Stimulated activated CD4-positive, alpha-beta T cell treated with anti-CD3 and anti-CD28 coated beads, Interleukin-4, amount 100 ng/mL, for 48 hours (primary cell): ENCODE data around the gene NGFR.

ENCODE experiments used
- DNase-seq, 2 donors: peaks; one replicate each; pipeline ENCODE4 v3.0.0-alpha.2; 2020; ENCODE audit warnings: low read depth in 2 of 2

Gene NGFR, protein sequence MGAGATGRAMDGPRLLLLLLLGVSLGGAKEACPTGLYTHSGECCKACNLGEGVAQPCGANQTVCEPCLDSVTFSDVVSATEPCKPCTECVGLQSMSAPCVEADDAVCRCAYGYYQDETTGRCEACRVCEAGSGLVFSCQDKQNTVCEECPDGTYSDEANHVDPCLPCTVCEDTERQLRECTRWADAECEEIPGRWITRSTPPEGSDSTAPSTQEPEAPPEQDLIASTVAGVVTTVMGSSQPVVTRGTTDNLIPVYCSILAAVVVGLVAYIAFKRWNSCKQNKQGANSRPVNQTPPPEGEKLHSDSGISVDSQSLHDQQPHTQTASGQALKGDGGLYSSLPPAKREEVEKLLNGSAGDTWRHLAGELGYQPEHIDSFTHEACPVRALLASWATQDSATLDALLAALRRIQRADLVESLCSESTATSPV

DNA sequence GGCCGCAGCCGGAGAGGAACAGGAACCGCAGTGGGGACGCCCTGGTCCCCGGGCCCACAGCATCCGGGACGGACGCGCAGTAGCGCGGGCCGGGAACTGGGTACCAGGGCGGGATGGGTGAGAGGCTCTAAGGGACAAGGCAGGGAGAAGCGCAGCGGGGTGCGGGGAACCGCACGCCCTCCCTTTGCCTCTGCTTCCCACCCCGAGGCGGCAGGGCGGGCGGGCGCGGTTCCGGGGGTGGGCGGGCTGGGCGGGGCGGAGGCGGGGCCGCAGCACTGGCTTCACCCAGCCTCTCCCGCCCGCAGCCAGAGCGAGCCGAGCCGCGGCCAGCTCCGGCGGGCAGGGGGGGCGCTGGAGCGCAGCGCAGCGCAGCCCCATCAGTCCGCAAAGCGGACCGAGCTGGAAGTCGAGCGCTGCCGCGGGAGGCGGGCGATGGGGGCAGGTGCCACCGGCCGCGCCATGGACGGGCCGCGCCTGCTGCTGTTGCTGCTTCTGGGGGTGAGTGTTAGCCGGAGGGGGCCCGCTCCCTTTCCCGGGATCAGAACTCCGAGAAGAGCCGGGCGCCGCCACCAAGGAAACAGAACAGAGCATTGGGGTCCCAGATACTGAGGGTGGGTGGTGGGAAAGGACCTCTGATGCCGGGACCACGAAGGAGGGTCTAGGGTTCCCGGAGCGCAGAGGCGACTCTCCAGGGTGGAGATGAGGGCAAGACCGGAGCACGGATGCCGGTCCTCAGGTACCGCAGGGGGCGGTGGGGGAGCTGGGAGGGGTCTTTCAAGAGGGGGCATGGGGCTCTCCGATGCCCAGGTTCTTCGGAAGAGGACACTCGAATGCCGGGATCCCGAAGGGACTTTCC lies at the start of gene NGFR:
TSS of gene NGFR (plus strand) at position 308 of the 856 bp plus-strand sequence. CDS start at position 433, 125 bp downstream.
- DNase-seq: peak in 1 of 2 donors; percentile 40

DNA sequence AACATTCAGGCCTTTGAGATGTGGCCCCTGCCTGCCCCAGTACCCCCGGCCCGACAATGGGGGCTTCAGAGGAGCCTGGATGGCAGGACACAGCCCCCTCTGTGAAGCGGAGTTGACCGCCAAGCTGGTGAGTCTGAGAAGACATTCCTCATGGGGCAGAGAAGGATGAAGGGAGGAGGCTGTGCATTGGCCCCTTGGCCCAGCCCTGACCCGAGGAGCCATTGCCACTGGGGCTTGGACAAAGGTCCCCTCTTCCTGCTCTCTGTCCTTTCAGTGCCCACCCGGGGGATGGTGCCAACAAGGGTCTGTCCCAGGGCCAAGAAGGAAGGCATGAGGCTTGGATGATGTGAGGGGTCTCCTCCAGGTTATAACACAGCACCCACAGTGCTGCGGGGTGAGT lies 49.5 kb upstream of the NGFR start:
- no peak for DNase-seq

GRCh38 chr17:49447628-49448302 lies 47.3 kb upstream of the NGFR start:
- no peak for DNase-seq

GRCh38 chr17:49450181-49450580 lies 44.9 kb upstream of the NGFR start:
- no peak for DNase-seq

GRCh38 chr17:49450735-49451134 lies 44.4 kb upstream of the NGFR start:
- no peak for DNase-seq

DNA sequence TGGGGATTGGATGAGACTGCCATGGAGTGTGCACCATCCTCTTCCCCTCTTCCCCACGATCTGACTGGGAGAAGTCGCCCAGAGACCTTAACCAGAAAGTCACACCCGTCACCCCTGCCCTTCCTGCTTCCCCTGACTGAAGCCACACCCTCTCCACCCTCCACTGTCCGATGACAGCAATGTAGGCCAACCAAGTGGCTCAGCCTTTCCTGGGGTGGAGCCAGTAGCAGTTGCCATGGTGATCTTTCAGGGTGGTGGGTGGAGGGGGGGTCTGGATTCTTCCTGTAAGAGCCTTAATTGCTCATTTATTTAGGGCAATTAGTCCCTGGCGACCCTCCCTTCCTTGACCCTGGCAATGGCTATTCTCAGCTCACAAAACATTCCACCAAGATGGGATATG lies 42.9 kb upstream of the NGFR start:
- DNase-seq: no peak

DNA sequence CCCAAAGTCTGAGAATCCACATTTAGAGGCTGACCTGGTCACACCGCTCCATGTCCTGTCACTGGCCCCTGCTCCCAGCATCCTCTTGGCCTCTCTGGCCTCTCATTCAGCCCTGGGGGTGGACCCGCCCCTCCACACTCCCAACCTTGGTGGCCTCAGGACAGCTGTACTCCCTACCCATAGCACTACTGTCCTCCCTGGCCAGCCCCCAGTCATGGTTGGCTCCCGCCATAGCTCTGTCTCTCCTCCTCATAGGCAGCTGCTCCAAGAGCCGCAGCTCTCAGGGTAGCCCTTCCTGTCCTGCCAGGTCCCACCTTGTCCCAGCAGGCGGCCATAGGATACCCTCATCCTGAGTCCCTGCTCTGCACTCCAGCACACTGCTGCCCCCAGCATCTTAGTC lies 42.4 kb upstream of the NGFR start:
- no peak for DNase-seq

GRCh38 chr17:49454050-49454449 lies 41.0 kb upstream of the NGFR start:
- DNase-seq: no peak

DNA sequence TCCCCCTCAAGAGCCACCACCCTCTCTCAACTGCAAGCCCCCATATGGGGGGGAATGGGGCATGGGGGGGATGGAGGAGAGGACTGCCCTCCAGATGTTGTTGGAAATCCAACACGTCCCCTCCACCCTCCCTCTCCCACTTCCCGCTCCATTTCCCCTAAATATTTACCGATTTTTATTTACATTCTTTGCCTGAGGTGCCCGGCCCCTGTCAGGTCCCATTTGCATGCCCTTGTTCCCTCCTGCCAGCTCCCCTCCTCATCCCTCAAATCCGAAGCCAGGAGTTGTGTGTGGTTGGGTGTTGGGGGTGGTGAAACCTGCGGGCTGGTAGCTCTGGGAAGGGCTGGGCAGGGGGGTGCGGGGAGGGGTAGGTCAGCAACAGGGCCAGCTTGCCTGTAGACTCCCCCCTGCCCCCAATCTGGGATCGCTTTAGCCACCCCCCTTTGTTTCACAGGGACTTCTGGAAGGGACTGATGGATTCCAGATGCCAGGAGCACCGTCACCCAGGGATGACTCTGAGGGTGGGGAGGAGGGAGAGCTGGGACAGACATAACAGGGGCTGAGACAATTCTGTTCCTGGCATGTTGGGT lies 39.7 kb upstream of the NGFR start:
- DNase-seq: no peak

- no peak for DNase-seq
Observed at GRCh38 chr17:49456183-49456965, 38.7 kb upstream of the NGFR start.

DNA sequence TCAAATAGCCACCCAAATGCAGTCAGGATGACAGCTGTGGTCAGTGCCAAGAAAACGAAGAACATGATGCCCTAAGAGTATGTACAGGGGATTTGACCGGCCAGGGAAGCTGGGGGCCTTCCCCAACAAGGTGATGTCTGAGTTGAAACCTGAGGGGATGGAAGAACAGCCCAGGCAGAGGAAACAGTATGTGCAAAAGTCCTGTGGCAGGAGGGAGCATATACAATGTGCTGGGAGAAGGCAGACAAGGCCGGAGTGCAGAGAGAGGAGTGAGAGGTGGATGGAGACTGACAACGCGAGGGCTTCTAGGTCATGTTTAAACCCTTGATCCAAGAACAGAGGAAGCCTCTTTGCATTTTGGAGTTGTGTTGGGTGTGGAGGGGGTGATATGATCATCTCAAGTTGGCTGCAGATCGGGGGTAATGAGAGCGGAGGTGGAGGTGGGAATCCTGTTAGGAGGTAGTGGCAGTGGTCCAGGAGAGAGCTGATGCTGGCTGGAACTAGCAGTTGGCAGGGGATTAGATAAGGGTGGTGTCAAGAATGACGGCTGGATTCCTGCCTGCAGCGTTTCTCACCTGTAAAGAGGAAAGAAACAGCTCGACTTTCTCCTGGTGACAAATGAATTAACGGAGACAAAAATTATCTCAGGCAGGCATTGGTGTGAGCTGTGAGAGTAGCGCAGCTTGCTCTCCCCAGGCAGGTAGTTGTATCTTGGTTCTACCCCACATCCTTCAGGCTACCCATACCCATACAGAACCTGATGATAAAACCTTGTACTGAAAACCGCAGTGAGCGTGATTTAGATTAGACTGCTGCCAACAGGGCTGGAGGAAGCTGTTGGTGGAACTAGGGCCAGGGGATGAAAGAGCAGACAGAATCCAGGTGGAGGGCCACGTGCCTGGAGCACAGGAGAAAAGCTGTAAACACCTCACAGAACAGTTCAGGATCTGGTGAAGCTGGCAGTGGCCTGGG lies 37.2 kb upstream of the NGFR start:
- DNase-seq: no peak

- no peak for DNase-seq
Observed at GRCh38 chr17:49459401-49459984, 35.6 kb upstream of the NGFR start.

DNA sequence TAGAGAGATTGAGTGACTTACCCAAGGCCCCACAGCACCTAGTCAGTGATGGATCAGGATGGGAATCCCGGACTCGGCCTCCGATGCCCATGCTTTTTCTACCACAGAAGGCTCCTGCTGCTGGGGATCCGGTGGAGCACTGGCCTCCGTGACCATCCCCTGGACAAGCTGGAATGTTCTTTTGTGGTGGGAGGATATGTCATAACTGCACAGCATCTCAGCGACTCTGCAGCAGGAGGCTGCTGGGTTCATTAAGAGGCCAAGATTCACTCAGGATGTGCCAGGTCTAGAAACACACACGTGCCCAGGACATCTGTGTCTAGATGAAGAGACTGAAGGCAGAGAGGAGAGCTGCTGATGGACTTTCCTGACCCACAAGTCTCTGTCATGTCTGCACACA lies 34.7 kb upstream of the NGFR start:
- DNase-seq: no peak

DNA sequence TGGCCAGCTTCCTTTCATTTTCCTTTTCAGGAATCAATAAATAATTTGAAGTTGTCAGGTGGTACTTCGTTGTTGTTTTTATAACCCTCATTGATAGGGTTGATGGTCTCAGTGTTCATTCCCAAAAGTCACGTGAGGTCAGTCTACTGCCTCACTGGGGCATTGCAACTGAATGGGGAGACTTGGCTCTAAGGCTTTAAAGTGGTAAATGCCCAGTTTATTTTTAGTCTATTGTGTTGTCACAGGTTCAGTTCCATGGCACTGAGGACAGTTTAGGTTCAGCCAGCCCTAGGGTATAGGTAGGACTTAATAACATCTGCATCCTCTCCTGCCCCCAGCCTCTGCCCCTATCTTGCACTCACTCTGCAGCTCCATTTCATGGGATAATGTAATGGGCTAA lies 33.5 kb upstream of the NGFR start:
- DNase-seq: no peak

DNA sequence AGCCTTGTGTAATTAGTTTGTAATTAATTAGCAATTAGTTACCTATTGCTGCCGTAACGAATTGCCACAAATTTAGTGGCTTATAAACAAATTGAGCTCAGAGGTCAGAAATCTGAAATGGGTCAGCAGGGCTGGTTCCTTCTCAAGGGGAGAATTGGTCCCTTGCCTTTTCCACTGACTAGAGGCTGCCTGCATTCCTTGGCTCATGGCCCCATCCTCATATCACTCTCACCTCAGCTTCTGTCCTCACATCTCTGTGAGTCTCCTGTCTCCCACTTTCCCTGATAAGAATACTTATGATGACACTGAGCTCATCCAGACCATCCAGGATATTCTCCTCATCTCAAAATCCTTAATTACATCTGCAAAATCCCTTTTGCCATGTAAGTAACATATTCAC lies 31.0 kb upstream of the NGFR start:
- no peak for DNase-seq

- no peak for DNase-seq
Observed at GRCh38 chr17:49465331-49465903, 29.7 kb upstream of the NGFR start.

DNA sequence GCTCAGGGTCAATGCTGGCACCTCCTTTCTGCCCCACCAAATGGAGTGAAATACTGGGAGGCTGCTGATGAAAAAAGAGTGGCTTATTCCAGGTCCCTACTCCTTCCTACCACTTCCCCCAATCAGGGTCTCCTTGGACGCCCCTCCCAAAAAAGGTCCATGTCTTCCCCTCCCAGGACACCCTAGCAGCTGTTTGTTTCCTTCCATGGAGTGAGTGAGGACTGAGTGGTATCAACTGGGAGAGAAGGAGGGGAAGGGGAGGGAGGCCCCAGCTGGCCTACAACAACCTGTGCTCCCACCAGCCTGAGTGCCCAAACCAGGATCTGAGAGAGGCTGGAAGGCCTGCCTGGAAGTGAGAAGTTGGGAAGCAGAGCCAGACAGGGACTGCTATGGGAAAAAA lies 28.7 kb upstream of the NGFR start:
- DNase-seq: no peak

DNA sequence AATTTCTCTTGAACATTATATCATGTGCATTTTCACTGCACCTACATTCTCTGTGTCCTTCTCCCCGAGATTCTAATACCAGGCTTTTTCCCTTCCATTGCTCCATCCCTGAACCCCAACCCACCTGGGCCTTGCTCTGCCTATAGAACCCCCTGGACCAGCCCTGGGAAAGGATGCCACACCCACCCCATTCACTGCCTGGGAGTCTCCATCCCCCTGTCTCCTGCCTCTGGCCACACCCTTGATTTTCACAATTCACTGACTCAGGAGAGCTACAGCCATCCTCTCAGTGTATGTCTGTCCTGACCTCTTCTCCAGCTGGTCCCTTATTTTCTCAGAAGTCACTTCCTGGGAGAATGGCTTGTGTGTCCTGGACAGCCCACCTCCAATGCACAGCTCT lies 27.9 kb upstream of the NGFR start:
- no peak for DNase-seq

DNA sequence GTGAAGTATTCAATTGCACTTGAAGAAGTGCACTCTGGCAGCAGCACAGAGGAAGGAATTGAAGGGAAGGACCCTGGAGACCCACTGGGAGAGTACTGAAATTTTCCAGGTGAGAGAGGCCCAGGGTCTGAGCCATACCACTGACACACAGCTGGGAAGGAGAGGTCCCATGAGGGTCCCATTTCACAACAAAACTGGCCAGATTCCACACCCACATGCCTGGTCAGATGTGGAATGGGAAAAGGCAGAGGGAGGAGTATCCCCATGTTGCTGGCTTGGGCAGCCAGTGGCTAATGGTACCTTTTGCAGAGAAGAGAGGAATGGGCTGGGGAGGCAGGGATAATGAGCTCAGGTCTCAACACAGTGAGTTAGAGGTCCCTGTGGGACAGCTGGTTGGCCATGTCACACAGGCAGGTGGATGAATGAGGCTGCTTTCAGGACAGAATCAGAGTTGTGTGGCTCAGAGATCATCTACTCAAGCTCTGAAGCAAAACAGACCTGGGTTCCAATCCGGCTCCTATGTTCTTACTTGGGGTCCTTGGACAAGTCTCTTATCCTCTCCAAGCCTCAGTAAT lies 26.2 kb upstream of the NGFR start:
- no peak for DNase-seq
